Activated CD8-positive, alpha-beta T cell treated with anti-CD3 and anti-CD28 coated beads, Interleukin-2, amount 10 ng/mL, durations not matched to agents 7 days and 5 days (primary cell): ENCODE measurements around the gene DOCK1. TPM values are rescaled to one million over a fixed set of nuclear protein-coding genes. Genes with fewer than 3 reads are reported as not detected.

Experiments
- ATAC-seq: fragments of 150-1000 bp; cut with Tn5 transposase; one replicate; pipeline ENCODE4 v1.10.0; 2021; ENCODE audit warnings: moderate library complexity
- CTCF ChIA-PET: fragments of 350-600 bp; sonication (Branson Sonifier 250); formaldehyde crosslinking; loops from one replicate; lab custom pipeline; 2021; ENCODE audit warnings: antibody characterized with exemption; lab: Charles Lee
- POLR2A ChIA-PET: fragments of 350-600 bp; sonication (Branson Sonifier 250); formaldehyde crosslinking; loops from one replicate; lab custom pipeline; 2021; ENCODE audit warnings: antibody characterized with exemption; lab: Charles Lee
- DNase-seq: peaks from one replicate; pipeline ENCODE4 v3.0.0-alpha.2; 2020
- H3K27ac Mint-ChIP-seq: one replicate; pipeline ENCODE4 v1.8.0; 2021; ENCODE audit warnings: mild to moderate bottlenecking, mixed read lengths
- H3K27me3 Mint-ChIP-seq: one replicate; pipeline ENCODE4 v1.8.0; 2021; ENCODE audit warnings: low read depth, mixed read lengths
- H3K36me3 Mint-ChIP-seq: one replicate; pipeline ENCODE4 v1.8.0; 2021; ENCODE audit warnings: low read depth, mixed read lengths
- H3K4me1 Mint-ChIP-seq: one replicate; pipeline ENCODE4 v1.8.0; 2021; ENCODE audit warnings: low read depth, mixed read lengths
- H3K4me3 Mint-ChIP-seq: one replicate; pipeline ENCODE4 v1.8.0; 2021; ENCODE audit warnings: mild to moderate bottlenecking, mixed read lengths
- H3K9me3 Mint-ChIP-seq: one replicate; pipeline ENCODE4 v1.8.0; 2022; ENCODE audit warnings: mixed read lengths; ENCODE audit not compliant: insufficient read depth
- total RNA-seq, 2 experiments: library from RNA; stranded (reverse); gene quantifications; one replicate each; pipeline ENCODE4 v1.2.3, GENCODE V29; 2021

Gene DOCK1
- total RNA-seq, 2 experiments from 2014 or later = not detected

GRCh38 chr10:127215866-127216265 is 310.6 kb downstream of the DOCK1 start:
- Mint-ChIP-seq H3K4me1 (no peaks in the 10 kb centered on the region), H3K27ac (no peak overlapping the region), H3K9me3 (no peaks in the 10 kb centered on the region), H3K4me3 (no peak overlapping the region), H3K36me3 (no peaks in the 10 kb centered on the region), H3K27me3 (no peaks in the 10 kb centered on the region)
- ATAC-seq (no peak), DNase-seq (no peak)
- ChIA-PET CTCF (no interaction called here), POLR2A (no interaction called here)

- no peaks in the 10 kb centered on the region for H3K9me3 Mint-ChIP-seq
- H3K4me3 Mint-ChIP-seq = no peak overlapping the region
- ChIA-PET CTCF (no interaction called here), POLR2A (no interaction called here)
- H3K27ac Mint-ChIP-seq = no peak overlapping the region
- ATAC-seq = no peak
- H3K27me3 Mint-ChIP-seq = no peaks in the 10 kb centered on the region
- H3K36me3 Mint-ChIP-seq = no peaks in the 10 kb centered on the region
- DNase-seq = no peak
- H3K4me1 Mint-ChIP-seq = no peaks in the 10 kb centered on the region
These were observed 311.0 kb downstream of the DOCK1 start for GRCh38 chr10:127216274-127216673.

GRCh38 chr10:127216786-127217185 is 311.6 kb downstream of the DOCK1 start:
- POLR2A ChIA-PET = no interaction called here
- ATAC-seq = no peak
- H3K4me3 Mint-ChIP-seq = no peak overlapping the region
- DNase-seq = no peak
- H3K27me3 Mint-ChIP-seq = no peaks in the 10 kb centered on the region
- H3K36me3 Mint-ChIP-seq = no peaks in the 10 kb centered on the region
- no peak overlapping the region for H3K27ac Mint-ChIP-seq
- CTCF ChIA-PET = no interaction called here
- no peaks in the 10 kb centered on the region for H3K4me1 Mint-ChIP-seq
- H3K9me3 Mint-ChIP-seq = no peaks in the 10 kb centered on the region

- CTCF ChIA-PET = no interaction called here
- Mint-ChIP-seq H3K4me3 (no peak overlapping the region), H3K9me3 (no peaks in the 10 kb centered on the region)
These were observed 313.4 kb downstream of the DOCK1 start for GRCh38 chr10:127218658-127219057.

GRCh38 chr10:127221281-127221680 is 316.1 kb downstream of the DOCK1 start:
- CTCF ChIA-PET = no interaction called here
- DNase-seq = no peak
- Mint-ChIP-seq H3K27ac (no peak overlapping the region), H3K9me3 (no peaks in the 10 kb centered on the region), H3K4me1 (no peaks in the 10 kb centered on the region), H3K4me3 (no peak overlapping the region), H3K27me3 (no peaks in the 10 kb centered on the region), H3K36me3 (no peaks in the 10 kb centered on the region)
- ATAC-seq = no peak
- POLR2A ChIA-PET = no interaction called here

More at GRCh38 chr10:127218658-127219057, 313.4 kb downstream of the DOCK1 start:
- no peaks in the 10 kb centered on the region for H3K4me1 Mint-ChIP-seq
- DNase-seq (no peak), ATAC-seq (no peak)
- H3K27me3 Mint-ChIP-seq = no peaks in the 10 kb centered on the region
- H3K27ac Mint-ChIP-seq = no peak overlapping the region
- no peaks in the 10 kb centered on the region for H3K36me3 Mint-ChIP-seq
- POLR2A ChIA-PET = no interaction called here

GRCh38 chr10:127227027-127227426 is 321.8 kb downstream of the DOCK1 start:
- CTCF ChIA-PET = no interaction called here

GRCh38 chr10:127227663-127228062 is 322.4 kb downstream of the DOCK1 start:
- CTCF ChIA-PET = no interaction called here
- Mint-ChIP-seq H3K27me3 (no peaks in the 10 kb centered on the region), H3K36me3 (no peaks in the 10 kb centered on the region), H3K27ac (no peak overlapping the region), H3K4me3 (no peak overlapping the region), H3K4me1 (no peaks in the 10 kb centered on the region), H3K9me3 (no peaks in the 10 kb centered on the region)
- ATAC-seq (no peak), DNase-seq (no peak)
- POLR2A ChIA-PET = no interaction called here

More at GRCh38 chr10:127227027-127227426, 321.8 kb downstream of the DOCK1 start:
- Mint-ChIP-seq H3K9me3 (no peaks in the 10 kb centered on the region), H3K27me3 (no peaks in the 10 kb centered on the region), H3K4me1 (no peaks in the 10 kb centered on the region), H3K36me3 (no peaks in the 10 kb centered on the region), H3K4me3 (no peak overlapping the region), H3K27ac (no peak overlapping the region)
- POLR2A ChIA-PET = no interaction called here
- no peak for DNase-seq
- ATAC-seq = no peak

GRCh38 chr10:127228195-127228787 is 323.1 kb downstream of the DOCK1 start:
- ATAC-seq = no peak
- Mint-ChIP-seq H3K27ac (no peak overlapping the region), H3K4me3 (no peak overlapping the region), H3K27me3 (no peaks in the 10 kb centered on the region), H3K9me3 (no peaks in the 10 kb centered on the region), H3K36me3 (no peaks in the 10 kb centered on the region), H3K4me1 (no peaks in the 10 kb centered on the region)
- POLR2A ChIA-PET = no interaction called here
- DNase-seq = no peak
- CTCF ChIA-PET = no interaction called here

GRCh38 chr10:127234306-127234800 is 329.1 kb downstream of the DOCK1 start:
- Mint-ChIP-seq H3K27me3 (no peaks in the 10 kb centered on the region), H3K4me3 (no peak overlapping the region), H3K4me1 (no peaks in the 10 kb centered on the region), H3K27ac (no peak overlapping the region), H3K36me3 (no peaks in the 10 kb centered on the region), H3K9me3 (no peaks in the 10 kb centered on the region)
- ATAC-seq (no peak), DNase-seq (no peak)
- CTCF ChIA-PET = no interaction called here
- POLR2A ChIA-PET = no interaction called here

- no peaks in the 10 kb centered on the region for H3K27me3 Mint-ChIP-seq
- ATAC-seq = no peak
- no peak overlapping the region for H3K4me3 Mint-ChIP-seq
- POLR2A ChIA-PET = no interaction called here
- H3K9me3 Mint-ChIP-seq = no peaks in the 10 kb centered on the region
- no peaks in the 10 kb centered on the region for H3K4me1 Mint-ChIP-seq
- no peak overlapping the region for H3K27ac Mint-ChIP-seq
- no peaks in the 10 kb centered on the region for H3K36me3 Mint-ChIP-seq
- no peak for DNase-seq
- CTCF ChIA-PET = no interaction called here
These were observed 331.0 kb downstream of the DOCK1 start for GRCh38 chr10:127236266-127236665.

- ATAC-seq (no peak), DNase-seq (no peak)
- no peak overlapping the region for H3K27ac Mint-ChIP-seq
- H3K4me1 Mint-ChIP-seq = no peaks in the 10 kb centered on the region
- H3K36me3 Mint-ChIP-seq = no peaks in the 10 kb centered on the region
- H3K27me3 Mint-ChIP-seq = peaks cover 6% of the 10 kb centered on the region
- no peaks in the 10 kb centered on the region for H3K9me3 Mint-ChIP-seq
- ChIA-PET POLR2A (no interaction called here), CTCF (no interaction called here)
- H3K4me3 Mint-ChIP-seq = no peak overlapping the region
These were observed 337.7 kb downstream of the DOCK1 start for GRCh38 chr10:127242914-127243313.

GRCh38 chr10:127243490-127244272 is 338.5 kb downstream of the DOCK1 start:
- Mint-ChIP-seq H3K36me3 (no peaks in the 10 kb centered on the region), H3K4me3 (no peak overlapping the region), H3K27me3 (peaks cover 6% of the 10 kb centered on the region), H3K9me3 (no peaks in the 10 kb centered on the region), H3K27ac (no peak overlapping the region), H3K4me1 (no peaks in the 10 kb centered on the region)
- CTCF ChIA-PET = no interaction called here
- no peak for ATAC-seq
- DNase-seq = peak; percentile 52
- POLR2A ChIA-PET = no interaction called here
